K562 (cell line): ENCODE measurements around the gene ITGB3BP. TPM values are rescaled to one million over a fixed set of nuclear protein-coding genes. Genes with fewer than 3 reads are reported as not detected.

Experiments used
- ATAC-seq: fragments of 200-7000 bp; cut with Tn5 transposase; 3 replicates; pipeline ENCODE4 v1.9.1; 2020; ENCODE audit warnings: moderate library complexity
- BruUV-seq: library from RNA; stranded (reverse); fragments of 400-500 nt; replicated peaks from 2 replicates; lab custom pipeline; 2021; lab: Mats Ljungman, UMichigan
- CTCF ChIA-PET: fragments of 300-600 bp; formaldehyde crosslinking; extraction: SDS; loops from one replicate; lab custom pipeline; 2021; ENCODE audit warnings: low intra/inter-chr PET ratio; lab: Yijun Ruan, JAX
- POLR2A ChIA-PET: fragments of 300-600, 350-650 bp; sonication (Branson Sonifier 250); formaldehyde crosslinking; extraction: SDS; loops from one replicate; lab custom pipeline; 2021; ENCODE audit warnings: antibody characterized with exemption, inconsistent platforms; lab: Yijun Ruan, JAX
- DNase-seq, 4 experiments: peaks; one replicate each; pipeline versions ENCODE4 v3.0.0 to v3.0.0-alpha.2; 2011 to 2018; ENCODE audit warnings: low spot score in 3 of 4, mixed read lengths in 3 of 4; ENCODE audit errors: extremely low read depth in 1 of 4
- FAIRE-seq: peaks from 2 replicates; lab custom pipeline; 2011; peaks lifted over from hg19 to GRCh38; lab: Jason Lieb, UNC
- H2AFZ ChIP-seq: 2 replicates; pipeline ENCODE4 v1.6.0; 2011; ENCODE audit warnings: low read depth, low read length, control low read depth, inconsistent platforms
- H3K27ac ChIP-seq: fragments of 200-600 bp; 3 replicates; pipeline ENCODE4 v1.8.0; 2011; ENCODE audit warnings: low read depth, mild to moderate bottlenecking, control low read depth, inconsistent platforms, low read length, moderate library complexity, mixed read lengths; ENCODE audit errors: extremely low read depth
- H3K27me3 ChIP-seq, 2 experiments: fragments of 300-600 bp in 1 of 2; 2 replicates in 1 of 2; 3 replicates in 1 of 2; pipeline versions ENCODE4 v1.6.0 to v1.8.0; 2011; ENCODE audit warnings: inconsistent platforms in 2 of 2, low read length in 2 of 2, mild to moderate bottlenecking in 1 of 2, mixed read lengths in 1 of 2, moderate library complexity in 1 of 2; ENCODE audit not compliant: control insufficient read depth in 2 of 2, insufficient read depth in 2 of 2
- H3K36me3 ChIP-seq: fragments of 300-600 bp; 3 replicates; pipeline ENCODE4 v1.8.0; 2011; ENCODE audit warnings: mild to moderate bottlenecking, low read length, inconsistent platforms; ENCODE audit not compliant: control insufficient read depth, insufficient read depth
- H3K4me1 ChIP-seq, 2 experiments: fragments of 200-600 bp in 1 of 2; replicated peaks in 1 of 2; 2 replicates in 1 of 2; 3 replicates in 1 of 2; pipeline versions ENCODE4 v1.5.1 to v1.8.0; 2011; ENCODE audit warnings: inconsistent platforms in 2 of 2, low read length in 2 of 2, mild to moderate bottlenecking in 1 of 2, mixed read lengths in 1 of 2, moderate library complexity in 1 of 2; ENCODE audit not compliant: control insufficient read depth in 2 of 2, insufficient read depth in 2 of 2
- H3K4me2 ChIP-seq: 2 replicates; pipeline ENCODE4 v1.6.1; 2011; ENCODE audit warnings: low read length, control low read depth, inconsistent platforms, mixed read lengths; ENCODE audit not compliant: insufficient read depth
- H3K4me3 ChIP-seq: fragments of 200-600 bp; sonication (generic), shearing (Covaris generic); 2 replicates; pipeline ENCODE4 v1.5.1; 2016; ENCODE audit warnings: control low read depth, inconsistent platforms
- H3K79me2 ChIP-seq: fragments of 200-600 bp; 3 replicates; pipeline ENCODE4 v1.8.0; 2011; ENCODE audit warnings: low read length, inconsistent platforms; ENCODE audit not compliant: control insufficient read depth, insufficient read depth
- H3K9ac ChIP-seq, 2 experiments: 2 replicates each; pipeline versions ENCODE4 v1.6.0 to v1.6.1; 2011; ENCODE audit warnings: low read depth in 2 of 2, low read length in 2 of 2, control low read depth in 1 of 2, inconsistent platforms in 1 of 2, mild to moderate bottlenecking in 1 of 2, mixed read lengths in 1 of 2; ENCODE audit not compliant: insufficient read depth in 1 of 2
- H3K9me1 ChIP-seq: one replicate; pipeline ENCODE4 v1.6.0; 2011; ENCODE audit warnings: inconsistent platforms, mild to moderate bottlenecking, low read length, moderate library complexity; ENCODE audit not compliant: control insufficient read depth, insufficient read depth
- H3K9me3 ChIP-seq: replicated peaks from 2 replicates; pipeline ENCODE4 v1.5.1; 2011; ENCODE audit warnings: low read depth, low read length, inconsistent platforms; ENCODE audit not compliant: control insufficient read depth, insufficient read depth
- H4K20me1 ChIP-seq: replicated peaks from 2 replicates; pipeline ENCODE4 v1.6.1; 2011; ENCODE audit warnings: low read length, inconsistent platforms, mixed read lengths; ENCODE audit not compliant: control insufficient read depth, insufficient read depth
- BHLHE40 ChIP-seq: IDR thresholded peaks from 2 replicates; pipeline ENCODE4 v1.6.1; 2011; ENCODE audit warnings: low read length, improper control_type of control experiment
- CAMTA2 ChIP-seq: fragments of 250-450 bp; sonication (Bioruptor Pico); conservative IDR thresholded peaks from 2 replicates; pipeline ENCODE4 v1.5.1; 2022
- FOXJ3 ChIP-seq: sonication (generic); formaldehyde crosslinking; IDR thresholded peaks from 2 replicates; pipeline ENCODE4 v1.4.0; 2020; ENCODE audit warnings: mild to moderate bottlenecking, missing genetic modification reagents
- HIVEP1 ChIP-seq: fragments of 250-450 bp; sonication (Bioruptor Pico); IDR thresholded peaks from 2 replicates; pipeline ENCODE4 v1.4.0; 2020; ENCODE audit warnings: mild to moderate bottlenecking
- PHTF2 ChIP-seq: fragments of 250-450 bp; sonication (Bioruptor Pico); IDR thresholded peaks from 2 replicates; pipeline ENCODE4 v1.5.0; 2021; ENCODE audit warnings: mild to moderate bottlenecking
- POLR3G ChIP-seq: IDR thresholded peaks from 2 replicates; pipeline ENCODE4 v1.6.1; 2011; ENCODE audit not compliant: insufficient read length, insufficient replicate concordance; ENCODE audit errors: extremely low read depth
- SMAD3 ChIP-seq: fragments of 450-650 bp; formaldehyde crosslinking; conservative IDR thresholded peaks from 2 replicates; pipeline ENCODE4 v1.4.0; 2020; ENCODE audit warnings: mild to moderate bottlenecking
- ZKSCAN3 ChIP-seq: fragments of 250-450 bp; sonication (Bioruptor Pico); IDR thresholded peaks from 2 replicates; pipeline ENCODE4 v1.4.0; 2020
- ZNF311 ChIP-seq: fragments of 250-450 bp; sonication (Bioruptor Pico); IDR thresholded peaks from 2 replicates; pipeline ENCODE4 v1.4.0; 2020; ENCODE audit warnings: mild to moderate bottlenecking, moderate library complexity
- WGBS: fragments of 100-300 bp; shearing (Covaris generic); methylation state at CpG from one replicate; pipeline ENCODE4 v1.1.6; 2016; ENCODE audit warnings: low coverage, mixed read lengths; ENCODE audit not compliant: insufficient coverage; ENCODE audit errors: missing lambda C conversion rate; 5-methylcytosine and 5-hydroxymethylcytosine counted together
- in situ Hi-C: fragments of 300-500 bp; cut with MboI; formaldehyde crosslinking; loops from 4 replicates; pipeline ENCODE4 v1.15.0; 2018; ENCODE audit warnings: inconsistent platforms, mixed read lengths
- intact Hi-C: fragments of 100-400 bp; cut with micrococcal nuclease; formaldehyde crosslinking; loops from 2 replicates; pipeline ENCODE4 v1.14.2; 2022
- polyA plus RNA-seq, 8 experiments: library from polyadenylated mRNA; depleted of rRNA in 4 of 8; stranded (reverse) in 5 of 8; unstranded in 3 of 8; fragments of >200 nt; fragmentation: Nextera tagmentation in 2 of 8; fragmentation: Illumina TruSeq in 1 of 8; extraction: Ambion mirVana in 2 of 8; extraction: Trizol in 1 of 8; gene quantifications; 2 replicates each; pipeline versions ENCODE4 v1.2.1 to v1.2.3, GENCODE V29; 2011 to 2014; ENCODE audit warnings: inconsistent platforms in 1 of 8, missing spikeins in 1 of 8
- total RNA-seq, 7 experiments: library from RNA; depleted of rRNA in 6 of 7; stranded (reverse); fragments of >200 nt in 6 of 7; fragmentation: Illumina TruSeq in 2 of 7; extraction: Trizol in 2 of 7; gene quantifications; 2 replicates each; pipeline versions ENCODE4 v1.2.1 to v1.2.3, GENCODE V29; 2011 to 2021; ENCODE audit warnings: low replicate concordance in 1 of 7
- TF ChIP-seq, protein P1 (sequence below): fragments of 250-450 bp; sonication (Bioruptor Pico); IDR thresholded peaks from 2 replicates; pipeline ENCODE4 v1.9.0; 2021; ENCODE audit warnings: mild to moderate bottlenecking, inconsistent platforms
- TF ChIP-seq, protein P2 (sequence below): fragments of 450-650 bp; IDR thresholded peaks from 2 replicates; pipeline ENCODE4 v1.6.1; 2017; ENCODE audit warnings: antibody characterized with exemption, mild to moderate bottlenecking
- TF ChIP-seq, protein P3 (sequence below): fragments of 250-450 bp; sonication (Bioruptor Pico); IDR thresholded peaks from 2 replicates; pipeline ENCODE4 v1.4.0; 2020

ITGB3BP gene
- total and polyA plus RNA-seq, 9 of the 15 experiments (the other 6 are each of a cell fraction or from before 2014, with no cell fraction given) = 62.8 to 151 (median 110) TPM

DNA sequence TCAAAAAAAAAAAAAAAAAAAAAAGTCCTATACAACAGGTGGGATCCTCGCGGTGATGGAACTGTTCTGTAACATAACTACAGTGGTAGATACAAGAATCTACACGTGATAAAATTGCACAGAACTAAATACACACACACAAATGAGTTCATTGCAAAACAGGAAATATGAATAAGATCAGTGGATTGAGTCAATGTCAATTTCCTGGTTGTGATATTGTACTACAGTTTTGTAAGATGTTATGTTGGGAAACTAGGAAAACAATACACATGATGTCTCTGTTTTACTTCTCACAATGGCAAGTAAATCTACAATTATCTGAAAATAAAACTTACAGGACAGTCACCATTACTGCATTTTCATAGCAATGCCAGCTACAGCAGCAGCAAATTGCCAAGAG is 59.8 kb downstream of the ITGB3BP start:
- ATAC-seq (no peak), FAIRE-seq (no peak)
- H3K36me3 ChIP-seq = peaks cover 11% of the 10 kb centered on the region; the same call in 2 of the 3 replicates
- TF ChIP-seq, protein P1, sequence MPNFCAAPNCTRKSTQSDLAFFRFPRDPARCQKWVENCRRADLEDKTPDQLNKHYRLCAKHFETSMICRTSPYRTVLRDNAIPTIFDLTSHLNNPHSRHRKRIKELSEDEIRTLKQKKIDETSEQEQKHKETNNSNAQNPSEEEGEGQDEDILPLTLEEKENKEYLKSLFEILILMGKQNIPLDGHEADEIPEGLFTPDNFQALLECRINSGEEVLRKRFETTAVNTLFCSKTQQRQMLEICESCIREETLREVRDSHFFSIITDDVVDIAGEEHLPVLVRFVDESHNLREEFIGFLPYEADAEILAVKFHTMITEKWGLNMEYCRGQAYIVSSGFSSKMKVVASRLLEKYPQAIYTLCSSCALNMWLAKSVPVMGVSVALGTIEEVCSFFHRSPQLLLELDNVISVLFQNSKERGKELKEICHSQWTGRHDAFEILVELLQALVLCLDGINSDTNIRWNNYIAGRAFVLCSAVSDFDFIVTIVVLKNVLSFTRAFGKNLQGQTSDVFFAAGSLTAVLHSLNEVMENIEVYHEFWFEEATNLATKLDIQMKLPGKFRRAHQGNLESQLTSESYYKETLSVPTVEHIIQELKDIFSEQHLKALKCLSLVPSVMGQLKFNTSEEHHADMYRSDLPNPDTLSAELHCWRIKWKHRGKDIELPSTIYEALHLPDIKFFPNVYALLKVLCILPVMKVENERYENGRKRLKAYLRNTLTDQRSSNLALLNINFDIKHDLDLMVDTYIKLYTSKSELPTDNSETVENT (CRISPR knock-in tag) = no peak
- TF ChIP-seq ZNF311 = no peak
- TF ChIP-seq, protein P2, sequence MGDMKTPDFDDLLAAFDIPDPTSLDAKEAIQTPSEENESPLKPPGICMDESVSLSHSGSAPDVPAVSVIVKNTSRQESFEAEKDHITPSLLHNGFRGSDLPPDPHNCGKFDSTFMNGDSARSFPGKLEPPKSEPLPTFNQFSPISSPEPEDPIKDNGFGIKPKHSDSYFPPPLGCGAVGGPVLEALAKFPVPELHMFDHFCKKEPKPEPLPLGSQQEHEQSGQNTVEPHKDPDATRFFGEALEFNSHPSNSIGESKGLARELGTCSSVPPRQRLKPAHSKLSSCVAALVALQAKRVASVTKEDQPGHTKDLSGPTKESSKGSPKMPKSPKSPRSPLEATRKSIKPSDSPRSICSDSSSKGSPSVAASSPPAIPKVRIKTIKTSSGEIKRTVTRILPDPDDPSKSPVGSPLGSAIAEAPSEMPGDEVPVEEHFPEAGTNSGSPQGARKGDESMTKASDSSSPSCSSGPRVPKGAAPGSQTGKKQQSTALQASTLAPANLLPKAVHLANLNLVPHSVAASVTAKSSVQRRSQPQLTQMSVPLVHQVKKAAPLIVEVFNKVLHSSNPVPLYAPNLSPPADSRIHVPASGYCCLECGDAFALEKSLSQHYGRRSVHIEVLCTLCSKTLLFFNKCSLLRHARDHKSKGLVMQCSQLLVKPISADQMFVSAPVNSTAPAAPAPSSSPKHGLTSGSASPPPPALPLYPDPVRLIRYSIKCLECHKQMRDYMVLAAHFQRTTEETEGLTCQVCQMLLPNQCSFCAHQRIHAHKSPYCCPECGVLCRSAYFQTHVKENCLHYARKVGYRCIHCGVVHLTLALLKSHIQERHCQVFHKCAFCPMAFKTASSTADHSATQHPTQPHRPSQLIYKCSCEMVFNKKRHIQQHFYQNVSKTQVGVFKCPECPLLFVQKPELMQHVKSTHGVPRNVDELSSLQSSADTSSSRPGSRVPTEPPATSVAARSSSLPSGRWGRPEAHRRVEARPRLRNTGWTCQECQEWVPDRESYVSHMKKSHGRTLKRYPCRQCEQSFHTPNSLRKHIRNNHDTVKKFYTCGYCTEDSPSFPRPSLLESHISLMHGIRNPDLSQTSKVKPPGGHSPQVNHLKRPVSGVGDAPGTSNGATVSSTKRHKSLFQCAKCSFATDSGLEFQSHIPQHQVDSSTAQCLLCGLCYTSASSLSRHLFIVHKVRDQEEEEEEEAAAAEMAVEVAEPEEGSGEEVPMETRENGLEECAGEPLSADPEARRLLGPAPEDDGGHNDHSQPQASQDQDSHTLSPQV = no peak
- TF ChIP-seq, protein P3, sequence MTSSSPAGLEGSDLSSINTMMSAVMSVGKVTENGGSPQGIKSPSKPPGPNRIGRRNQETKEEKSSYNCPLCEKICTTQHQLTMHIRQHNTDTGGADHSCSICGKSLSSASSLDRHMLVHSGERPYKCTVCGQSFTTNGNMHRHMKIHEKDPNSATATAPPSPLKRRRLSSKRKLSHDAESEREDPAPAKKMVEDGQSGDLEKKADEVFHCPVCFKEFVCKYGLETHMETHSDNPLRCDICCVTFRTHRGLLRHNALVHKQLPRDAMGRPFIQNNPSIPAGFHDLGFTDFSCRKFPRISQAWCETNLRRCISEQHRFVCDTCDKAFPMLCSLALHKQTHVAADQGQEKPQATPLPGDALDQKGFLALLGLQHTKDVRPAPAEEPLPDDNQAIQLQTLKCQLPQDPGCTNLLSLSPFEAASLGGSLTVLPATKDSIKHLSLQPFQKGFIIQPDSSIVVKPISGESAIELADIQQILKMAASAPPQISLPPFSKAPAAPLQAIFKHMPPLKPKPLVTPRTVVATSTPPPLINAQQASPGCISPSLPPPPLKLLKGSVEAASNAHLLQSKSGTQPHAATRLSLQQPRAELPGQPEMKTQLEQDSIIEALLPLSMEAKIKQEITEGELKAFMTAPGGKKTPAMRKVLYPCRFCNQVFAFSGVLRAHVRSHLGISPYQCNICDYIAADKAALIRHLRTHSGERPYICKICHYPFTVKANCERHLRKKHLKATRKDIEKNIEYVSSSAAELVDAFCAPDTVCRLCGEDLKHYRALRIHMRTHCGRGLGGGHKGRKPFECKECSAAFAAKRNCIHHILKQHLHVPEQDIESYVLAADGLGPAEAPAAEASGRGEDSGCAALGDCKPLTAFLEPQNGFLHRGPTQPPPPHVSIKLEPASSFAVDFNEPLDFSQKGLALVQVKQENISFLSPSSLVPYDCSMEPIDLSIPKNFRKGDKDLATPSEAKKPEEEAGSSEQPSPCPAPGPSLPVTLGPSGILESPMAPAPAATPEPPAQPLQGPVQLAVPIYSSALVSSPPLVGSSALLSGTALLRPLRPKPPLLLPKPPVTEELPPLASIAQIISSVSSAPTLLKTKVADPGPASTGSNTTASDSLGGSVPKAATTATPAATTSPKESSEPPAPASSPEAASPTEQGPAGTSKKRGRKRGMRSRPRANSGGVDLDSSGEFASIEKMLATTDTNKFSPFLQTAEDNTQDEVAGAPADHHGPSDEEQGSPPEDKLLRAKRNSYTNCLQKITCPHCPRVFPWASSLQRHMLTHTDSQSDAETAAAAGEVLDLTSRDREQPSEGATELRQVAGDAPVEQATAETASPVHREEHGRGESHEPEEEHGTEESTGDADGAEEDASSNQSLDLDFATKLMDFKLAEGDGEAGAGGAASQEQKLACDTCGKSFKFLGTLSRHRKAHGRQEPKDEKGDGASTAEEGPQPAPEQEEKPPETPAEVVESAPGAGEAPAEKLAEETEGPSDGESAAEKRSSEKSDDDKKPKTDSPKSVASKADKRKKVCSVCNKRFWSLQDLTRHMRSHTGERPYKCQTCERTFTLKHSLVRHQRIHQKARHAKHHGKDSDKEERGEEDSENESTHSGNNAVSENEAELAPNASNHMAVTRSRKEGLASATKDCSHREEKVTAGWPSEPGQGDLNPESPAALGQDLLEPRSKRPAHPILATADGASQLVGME (CRISPR knock-in tag) = no peak
- no peak for TF ChIP-seq CAMTA2
- TF ChIP-seq BHLHE40 = no peak
- TF ChIP-seq HIVEP1 (CRISPR knock-in tag) = no peak
- no peak for TF ChIP-seq POLR3G
- no peak for TF ChIP-seq PHTF2 (CRISPR knock-in tag)
- no peak for TF ChIP-seq FOXJ3 (CRISPR knock-in tag)
- no peak for TF ChIP-seq ZKSCAN3
- no peak for TF ChIP-seq SMAD3 (CRISPR knock-in tag)

More for the DNA sequence above, 59.8 kb downstream of the ITGB3BP start:
- DNase-seq = no peak
- intact Hi-C loops = no loop called here
- H4K20me1 ChIP-seq = no peaks in the 10 kb centered on the region
- no peak overlapping the region for H2AFZ ChIP-seq
- H3K9me1 ChIP-seq = no peaks in the 10 kb centered on the region
- POLR2A ChIA-PET = no interaction called here
- H3K9me3 ChIP-seq = no peaks in the 10 kb centered on the region; the same call in 1 of the 2 replicates
- BruUV-seq = no TSS peak
- in situ Hi-C loops = no loop called here
- CTCF ChIA-PET = no interaction called here
- H3K9ac ChIP-seq = no peak overlapping the region
- no peak overlapping the region for H3K4me3 ChIP-seq
- no peaks in the 10 kb centered on the region for H3K79me2 ChIP-seq
- 89% methylated on average over 3 of the region's 3 CpGs for WGBS
- H3K27ac ChIP-seq = no peak overlapping the region
- H3K4me2 ChIP-seq = no peak overlapping the region
- H3K4me1 ChIP-seq = no peaks in the 10 kb centered on the region
- H3K27me3 ChIP-seq = no peaks in the 10 kb centered on the region
